GM23248 (cell line): ENCODE results near the gene ALK.

Experiments
- EZH2 ChIP-seq: fragments of 200-600 bp; sonication (generic); IDR thresholded peaks from 2 replicates; pipeline ENCODE4 v1.6.1; 2018; ENCODE audit warnings: antibody characterized with exemption, mild to moderate bottlenecking; ENCODE audit not compliant: insufficient read depth, poor library complexity, severe bottlenecking
- EZH2phosphoT487 ChIP-seq: fragments of 200-600 bp; sonication (generic); IDR thresholded peaks from 2 replicates; pipeline ENCODE4 v1.6.1; 2018; ENCODE audit warnings: antibody characterized with exemption, moderate library complexity, mild to moderate bottlenecking, low read depth; ENCODE audit not compliant: insufficient read depth

DNA sequence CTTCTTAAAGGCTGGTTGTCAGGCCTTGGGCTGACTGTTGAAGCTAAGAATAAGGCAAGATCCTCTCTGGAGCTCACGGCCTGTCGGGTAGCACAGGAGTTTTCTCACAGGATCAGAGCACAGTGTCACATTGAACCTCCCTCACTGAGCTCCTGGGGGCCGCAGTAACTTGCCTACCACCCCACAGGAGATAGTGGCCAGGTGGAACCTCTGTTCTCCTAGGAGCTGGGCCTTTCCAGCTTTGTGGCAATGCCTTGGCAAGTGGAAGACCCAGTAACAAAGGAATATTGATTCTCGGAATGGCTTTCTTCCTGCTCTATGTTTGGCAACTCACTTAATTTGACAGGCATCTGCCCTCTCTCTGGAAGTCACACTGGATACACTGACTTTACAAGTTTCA lies 1.2 kb upstream of the ALK start:
- TF ChIP-seq EZH2phosphoT487 (no peak), EZH2 (no peak)
